ENCODE measurements around the gene RAB36.

- TF ChIP-seq CTCF (IDR thresholded peaks at IDR 0.05; ENCODE audit: borderline replicate concordance, extremely low read depth, low read length, poor library complexity, severe bottlenecking) (no peak), EZH2 (IDR thresholded peaks at IDR 0.05; ENCODE audit: borderline replicate concordance, low read depth, low read length, severe bottlenecking) (no peak)
Observed at GRCh38 chr22:23113067-23113846, 32.0 kb upstream of the RAB36 start.
